Heart left ventricle (tissue), 13 donors: Measurements from ENCODE around the gene CYTH4.

Source experiments
- POLR2A ChIP-seq, 2 donors: fragments of 450-650 bp; IDR thresholded peaks; one replicate each; pipeline ENCODE4 v1.6.1; 2017; ENCODE audit warnings: antibody characterized with exemption in 2 of 2, mild to moderate bottlenecking in 2 of 2, moderate library complexity in 2 of 2
- TF ChIP-seq, protein P1 (sequence below), 12 donors: fragments of 200-600 bp; sonication (generic) in 4 of 12; IDR thresholded peaks; one replicate each; pipeline versions ENCODE4 v1.5.0 to v1.8.0; 2018 to 2022; ENCODE audit warnings: antibody characterized with exemption in 12 of 12, mild to moderate bottlenecking in 5 of 12
- donor health status: ischemic (EF 13 %, LVEDD 7.1; RV severe dilation, severe dysfunction).
- donor health status: DM: no; HTN: yes; CAD: no.
- donor health status: DM: no; HTN: no; CAD: no.
- donor health status: ischemic (EF 25% LVEDD 6.9; RV normal size, moderate dysfunction).
- donor health status: ischemic (EF 25% LVEDD 5.7; RV mildly dilated, moderate dysfunction).
- donor health status: ischemic (EF 35%, LVEDD 5.7; RV mildly dilated, moderate dysfunction).
- donor health status: nonischemic (EF 11% LVEDD 7.7; RV severe dilation, severe dysfunction).
- donor health status: DM: yes; HTN: yes; CAD: no.
- donor health status: PGD.
- donor health status: ischemic (EF 29% LVEDD 5.4; RV normal size, mild dysfunction).
- donor health status: nonischemic (EF 23%, LVEDD 6.1; RV moderate dilation, normal function).

DNA sequence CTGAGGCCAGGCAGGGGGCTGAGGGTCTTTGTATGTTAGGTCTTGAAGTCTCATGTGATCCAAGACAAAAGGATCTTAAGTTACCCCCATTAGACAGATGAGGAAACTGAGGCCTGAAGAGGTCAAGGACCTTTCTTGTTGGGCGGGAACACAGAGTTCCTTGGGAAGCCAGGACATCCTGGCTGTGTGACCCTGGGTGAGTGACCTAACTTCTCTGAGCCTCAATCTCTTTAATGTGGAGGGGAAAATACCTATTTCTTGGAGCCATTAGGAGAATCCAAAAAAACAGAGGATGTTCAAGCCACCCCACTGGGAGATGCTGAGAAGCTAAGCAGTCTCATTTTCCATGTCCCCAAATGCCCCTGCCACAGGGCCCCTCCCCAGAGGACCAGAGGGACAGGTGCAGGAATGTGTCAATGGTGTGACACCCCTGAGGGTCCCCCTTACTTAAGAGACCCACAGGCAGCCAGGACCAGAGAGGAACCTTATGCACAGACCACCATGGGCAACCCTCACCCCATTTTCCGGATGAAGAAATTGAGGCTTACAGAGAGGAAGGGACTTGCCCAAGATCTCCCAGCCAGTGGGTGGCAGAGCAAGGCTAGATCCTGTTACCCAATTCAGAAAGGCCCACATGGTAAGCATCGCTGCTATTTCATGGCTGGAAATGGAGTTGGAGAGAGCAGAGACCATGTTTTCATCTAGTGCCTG, 46.3 kb upstream of the CYTH4 start:
- TF ChIP-seq, protein P1, sequence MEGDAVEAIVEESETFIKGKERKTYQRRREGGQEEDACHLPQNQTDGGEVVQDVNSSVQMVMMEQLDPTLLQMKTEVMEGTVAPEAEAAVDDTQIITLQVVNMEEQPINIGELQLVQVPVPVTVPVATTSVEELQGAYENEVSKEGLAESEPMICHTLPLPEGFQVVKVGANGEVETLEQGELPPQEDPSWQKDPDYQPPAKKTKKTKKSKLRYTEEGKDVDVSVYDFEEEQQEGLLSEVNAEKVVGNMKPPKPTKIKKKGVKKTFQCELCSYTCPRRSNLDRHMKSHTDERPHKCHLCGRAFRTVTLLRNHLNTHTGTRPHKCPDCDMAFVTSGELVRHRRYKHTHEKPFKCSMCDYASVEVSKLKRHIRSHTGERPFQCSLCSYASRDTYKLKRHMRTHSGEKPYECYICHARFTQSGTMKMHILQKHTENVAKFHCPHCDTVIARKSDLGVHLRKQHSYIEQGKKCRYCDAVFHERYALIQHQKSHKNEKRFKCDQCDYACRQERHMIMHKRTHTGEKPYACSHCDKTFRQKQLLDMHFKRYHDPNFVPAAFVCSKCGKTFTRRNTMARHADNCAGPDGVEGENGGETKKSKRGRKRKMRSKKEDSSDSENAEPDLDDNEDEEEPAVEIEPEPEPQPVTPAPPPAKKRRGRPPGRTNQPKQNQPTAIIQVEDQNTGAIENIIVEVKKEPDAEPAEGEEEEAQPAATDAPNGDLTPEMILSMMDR (IDR thresholded peaks at IDR 0.05): no peak
- TF ChIP-seq POLR2A (IDR thresholded peaks at IDR 0.05): no peak
